ENCODE results near the gene KDM4B.

DNA sequence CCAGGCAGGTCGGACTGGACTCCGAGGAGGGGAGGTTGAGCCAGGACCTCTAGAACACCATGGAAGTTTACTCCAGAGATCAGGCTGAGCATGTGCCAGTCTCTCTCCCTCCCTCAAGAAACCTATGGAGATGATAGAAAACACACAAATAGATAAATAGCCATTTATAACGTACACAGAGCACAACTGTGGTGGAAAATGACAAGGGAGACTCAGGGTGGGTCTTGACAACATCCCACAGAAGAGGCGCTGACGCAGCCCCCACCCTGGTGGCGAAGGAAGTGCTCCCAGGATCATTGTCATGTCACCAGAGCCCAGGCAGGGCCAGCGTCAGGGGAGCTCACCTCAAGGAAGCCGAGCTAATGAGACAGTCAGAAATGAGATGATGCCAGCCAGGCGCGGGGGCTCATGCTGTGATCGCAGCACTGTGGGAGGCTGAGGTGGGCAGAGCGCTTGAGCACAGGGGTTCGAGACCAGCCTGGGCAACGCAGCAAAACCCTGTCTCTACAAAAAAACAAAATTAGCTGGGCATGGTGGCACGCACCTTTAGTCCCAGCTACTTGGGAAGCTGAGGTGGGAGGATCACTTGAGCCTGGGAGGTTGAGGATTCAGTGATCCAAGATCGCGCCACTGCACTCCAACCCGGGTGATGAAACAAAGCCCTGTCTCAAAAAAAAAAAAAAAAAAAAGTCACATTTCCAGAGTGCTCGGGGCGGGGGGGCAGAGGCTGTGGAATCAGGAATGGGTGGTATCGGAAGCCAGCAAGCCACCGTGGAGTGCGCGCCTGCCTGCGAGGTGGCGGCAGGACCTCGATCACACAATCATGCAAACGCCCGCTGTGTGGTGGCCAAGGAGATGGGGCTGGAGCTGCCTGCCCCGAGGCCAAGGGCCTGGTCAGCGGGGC is 178.4 kb downstream of the KDM4B start:
- TF ChIP-seq, protein P1, sequence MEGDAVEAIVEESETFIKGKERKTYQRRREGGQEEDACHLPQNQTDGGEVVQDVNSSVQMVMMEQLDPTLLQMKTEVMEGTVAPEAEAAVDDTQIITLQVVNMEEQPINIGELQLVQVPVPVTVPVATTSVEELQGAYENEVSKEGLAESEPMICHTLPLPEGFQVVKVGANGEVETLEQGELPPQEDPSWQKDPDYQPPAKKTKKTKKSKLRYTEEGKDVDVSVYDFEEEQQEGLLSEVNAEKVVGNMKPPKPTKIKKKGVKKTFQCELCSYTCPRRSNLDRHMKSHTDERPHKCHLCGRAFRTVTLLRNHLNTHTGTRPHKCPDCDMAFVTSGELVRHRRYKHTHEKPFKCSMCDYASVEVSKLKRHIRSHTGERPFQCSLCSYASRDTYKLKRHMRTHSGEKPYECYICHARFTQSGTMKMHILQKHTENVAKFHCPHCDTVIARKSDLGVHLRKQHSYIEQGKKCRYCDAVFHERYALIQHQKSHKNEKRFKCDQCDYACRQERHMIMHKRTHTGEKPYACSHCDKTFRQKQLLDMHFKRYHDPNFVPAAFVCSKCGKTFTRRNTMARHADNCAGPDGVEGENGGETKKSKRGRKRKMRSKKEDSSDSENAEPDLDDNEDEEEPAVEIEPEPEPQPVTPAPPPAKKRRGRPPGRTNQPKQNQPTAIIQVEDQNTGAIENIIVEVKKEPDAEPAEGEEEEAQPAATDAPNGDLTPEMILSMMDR (IDR thresholded peaks at IDR 0.05; ENCODE audit: borderline replicate concordance, extremely low read depth, low read length, poor library complexity, severe bottlenecking) = no peak
- no peak for TF ChIP-seq EZH2 (IDR thresholded peaks at IDR 0.05; ENCODE audit: borderline replicate concordance, low read depth, low read length, severe bottlenecking)

Measured in DND-41 (cell line).